HG02798 (cell line): Measurements from ENCODE around the gene LSM12.
A peak's percentile ranks its signal among the peaks of the same experiment; 100 is the strongest.
"Not testable (repeated sequence)": the region's sequence is repeated elsewhere in the genome, so short reads cannot be mapped to it uniquely, and the experiment has no call there.

Experiments used
- ATAC-seq: cut with Tn5 transposase; IDR thresholded peaks from one replicate; pipeline ENCODE4 v1.9.1; 2021; ENCODE audit warnings: mild to moderate bottlenecking; ENCODE audit not compliant: unreplicated experiment, poor library complexity

The LSM12 gene

GRCh38 chr17:44066204-44066930 is at the start of gene LSM12:
Gene LSM12, minus strand, starts transcription at chr17:44066671. Its CDS starts 84 bp downstream, at chr17:44066587.
- peak; percentile 75 for ATAC-seq

GRCh38 chr17:44115585-44116415 is 49.3 kb upstream of the LSM12 start:
- ATAC-seq, result no peak

GRCh38 chr17:44113868-44114840 is 47.7 kb upstream of the LSM12 start:
- no peak for ATAC-seq

GRCh38 chr17:44113382-44113781 is 46.9 kb upstream of the LSM12 start:
- ATAC-seq, result no peak

GRCh38 chr17:44112284-44113280 is 46.1 kb upstream of the LSM12 start:
- no peak for ATAC-seq

DNA sequence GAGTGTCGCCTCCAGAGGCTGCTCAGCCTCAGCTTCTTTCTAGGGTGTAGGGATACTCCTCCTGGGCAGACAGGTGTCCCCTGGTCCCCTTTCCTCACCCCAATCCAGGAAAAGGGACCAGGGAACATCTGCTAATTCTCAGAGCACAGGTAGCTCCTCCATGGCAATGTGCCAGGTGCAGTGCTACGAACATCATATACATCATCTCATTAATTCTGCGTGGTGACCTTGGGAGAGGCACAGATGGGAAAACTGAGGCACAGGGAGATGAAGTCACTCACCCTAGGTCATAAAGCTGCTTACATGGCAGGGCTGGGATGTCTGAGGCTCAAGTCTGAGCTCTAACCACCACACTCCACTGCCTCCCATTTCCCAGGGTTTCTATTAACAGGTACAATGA is 45.3 kb upstream of the LSM12 start:
- no peak for ATAC-seq

DNA sequence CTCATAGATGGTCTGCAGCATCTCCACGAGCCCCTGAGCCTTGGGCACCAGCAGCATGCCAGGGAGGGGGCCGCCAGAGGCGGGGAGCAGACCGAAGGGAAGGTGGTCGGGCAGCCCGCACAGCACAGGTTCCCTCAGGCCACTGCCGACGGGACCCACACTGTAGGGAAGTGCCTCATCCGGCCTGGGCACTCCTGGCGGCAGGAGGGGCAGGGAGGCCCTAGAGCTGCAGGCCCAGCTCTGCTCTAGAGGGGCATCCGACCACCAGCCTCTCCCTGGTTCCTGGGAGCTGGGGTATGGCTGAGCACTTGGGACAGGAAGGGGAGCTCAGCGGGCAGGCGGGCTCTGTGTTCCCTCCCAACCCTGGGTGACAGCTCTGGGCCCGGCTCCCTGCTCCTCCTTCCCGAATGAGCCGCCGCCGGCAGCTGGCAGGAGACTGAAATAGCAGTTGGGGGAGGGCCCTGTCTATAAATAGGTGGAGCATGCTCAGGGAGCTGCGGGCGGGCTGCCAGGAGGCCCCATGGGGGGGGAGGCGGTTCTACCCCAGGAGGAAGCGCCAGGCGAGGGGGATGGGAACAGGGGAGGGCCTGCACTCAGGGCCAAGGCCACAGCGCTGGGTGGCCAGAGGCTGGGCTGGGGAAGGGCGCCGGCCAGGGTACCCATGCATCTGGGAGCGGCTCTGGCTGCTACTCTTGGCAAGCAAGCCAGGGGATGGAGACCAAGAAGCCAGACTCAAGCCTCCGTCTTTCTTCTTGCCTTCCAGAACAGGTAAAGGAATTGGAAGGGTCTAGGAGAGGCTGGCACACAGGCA is 44.6 kb upstream of the LSM12 start:
- ATAC-seq, result peak; percentile 68

- ATAC-seq, result no peak
Observed at GRCh38 chr17:44110011-44110686, 43.7 kb upstream of the LSM12 start.

- no peak for ATAC-seq
Observed at GRCh38 chr17:44109312-44109630, 42.8 kb upstream of the LSM12 start.

GRCh38 chr17:44108440-44109311 is 42.2 kb upstream of the LSM12 start:
- no peak for ATAC-seq

- ATAC-seq, result no peak
Observed at GRCh38 chr17:44106801-44107200, 40.3 kb upstream of the LSM12 start.

GRCh38 chr17:44105941-44106340 is 39.5 kb upstream of the LSM12 start:
- ATAC-seq, result no peak

DNA sequence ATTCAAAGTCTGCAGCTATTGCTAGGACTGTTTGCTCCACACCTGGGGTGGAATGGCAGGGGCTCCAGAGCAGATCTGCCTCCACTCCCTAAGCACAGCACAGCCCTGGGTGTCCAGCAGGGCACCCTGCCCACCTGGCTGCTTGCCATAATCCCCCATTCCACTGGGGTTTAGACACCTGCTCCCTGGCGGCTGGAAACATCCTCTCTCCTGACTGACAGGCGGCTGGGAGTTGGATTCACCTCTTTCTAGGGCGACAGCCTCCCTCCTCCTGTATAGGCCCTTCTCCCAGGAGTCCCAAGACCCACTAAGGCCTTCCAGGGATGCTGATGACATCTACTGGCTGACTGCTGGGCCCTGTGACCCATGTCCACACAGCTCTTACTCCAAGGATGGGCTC is 39.0 kb upstream of the LSM12 start:
- ATAC-seq, result no peak

DNA sequence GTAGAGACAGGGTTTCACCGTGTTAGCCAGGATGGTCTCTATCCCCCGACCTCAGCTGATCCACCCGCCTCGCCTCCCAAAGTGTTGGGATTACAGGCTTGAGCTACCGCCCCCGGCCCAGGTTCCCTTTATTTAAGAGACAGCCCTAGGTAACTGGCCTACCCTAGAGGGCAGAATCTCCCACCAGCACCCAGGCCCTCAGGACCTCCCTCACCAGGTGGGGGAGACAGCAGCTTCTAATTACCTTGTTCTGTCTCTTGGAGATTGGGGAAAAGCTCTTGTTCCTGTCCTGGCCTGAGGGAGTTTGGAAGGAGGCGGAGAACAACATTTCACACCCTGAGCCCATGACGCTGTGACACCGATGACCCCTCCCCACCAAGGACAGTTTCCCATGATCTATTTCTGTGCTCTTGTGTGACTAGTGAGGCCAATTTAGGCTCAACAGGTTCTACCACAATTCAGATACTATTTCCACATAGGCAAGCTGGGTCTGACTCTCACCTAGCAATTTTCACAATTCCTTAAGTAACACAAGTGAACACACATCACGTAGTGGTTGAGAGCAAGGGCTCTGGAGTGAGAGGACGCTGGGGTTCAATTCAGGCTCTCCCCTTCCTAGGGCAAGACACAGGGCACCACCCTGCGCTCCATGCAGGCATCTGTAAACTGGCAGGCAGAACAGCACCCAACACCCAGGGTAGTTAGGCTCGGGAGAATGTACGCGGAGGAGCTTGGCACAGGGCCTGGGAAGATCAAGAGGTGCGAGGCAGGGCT is 36.6 kb upstream of the LSM12 start:
- ATAC-seq, result no peak

DNA sequence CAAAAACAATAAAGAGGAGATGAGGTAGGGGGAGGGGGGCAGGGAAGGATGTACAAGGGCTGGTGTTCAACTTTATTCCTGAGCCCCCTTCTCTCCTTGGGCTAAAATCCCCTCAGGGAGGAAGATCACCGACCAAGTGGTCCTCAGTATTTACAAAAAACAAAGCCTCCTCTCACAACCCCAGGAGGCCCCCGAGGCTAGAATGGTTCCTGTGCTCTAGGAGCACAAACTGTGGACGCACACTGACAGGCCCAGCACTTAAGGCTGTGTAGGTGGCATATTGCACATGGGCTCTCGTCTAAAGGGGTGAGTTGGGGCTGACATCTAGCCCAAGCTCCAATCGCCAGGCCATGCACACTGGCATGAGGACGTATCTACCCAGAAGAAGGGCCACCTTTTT is 35.4 kb upstream of the LSM12 start:
- not testable (repeated sequence) for ATAC-seq
